Liver (tissue), 9 donors: ENCODE measurements around the gene CCNL1. TPM values are rescaled to one million over a fixed set of nuclear protein-coding genes. Genes with fewer than 3 reads are reported as not detected.

Experiments used
- DNase-seq: peaks from one replicate; pipeline ENCODE4 v3.0.0-alpha.2; 2017; ENCODE audit warnings: low spot score
- H3K27ac ChIP-seq, 2 donors: one replicate each; pipeline ENCODE4 v1.7.0; 2013; ENCODE audit warnings: inconsistent platforms in 2 of 2, low read length in 2 of 2, control low read depth in 1 of 2, low read depth in 1 of 2, mild to moderate bottlenecking in 1 of 2
- H3K27me3 ChIP-seq, 4 donors: one replicate each; pipeline versions ENCODE4 v1.6.1 to v1.7.0; 2013; ENCODE audit warnings: low read length in 3 of 4, inconsistent platforms in 1 of 4, mild to moderate bottlenecking in 1 of 4, moderate library complexity in 1 of 4; ENCODE audit not compliant: control insufficient read depth in 4 of 4, insufficient read depth in 4 of 4
- H3K36me3 ChIP-seq, 4 donors: one replicate each; pipeline versions ENCODE4 v1.6.1 to v1.7.0; 2013; ENCODE audit warnings: low read length in 3 of 4, mild to moderate bottlenecking in 3 of 4, low read depth in 1 of 4, moderate library complexity in 1 of 4; ENCODE audit not compliant: control insufficient read depth in 4 of 4, insufficient read depth in 3 of 4
- H3K4me1 ChIP-seq, 4 donors: one replicate each; pipeline versions ENCODE4 v1.6.1 to v1.7.0; 2013; ENCODE audit warnings: low read length in 3 of 4, mild to moderate bottlenecking in 3 of 4, moderate library complexity in 1 of 4; ENCODE audit not compliant: control insufficient read depth in 4 of 4, insufficient read depth in 4 of 4
- H3K4me3 ChIP-seq, 3 donors: one replicate each; pipeline versions ENCODE4 v1.6.1 to v1.7.0; 2013; ENCODE audit warnings: low read length in 3 of 3, control low read depth in 1 of 3, low read depth in 1 of 3, mild to moderate bottlenecking in 1 of 3
- H3K9ac ChIP-seq, 2 donors: one replicate each; pipeline ENCODE4 v1.7.0; 2013; ENCODE audit warnings: low read length in 2 of 2, mild to moderate bottlenecking in 2 of 2, moderate library complexity in 2 of 2, control low read depth in 1 of 2, low read depth in 1 of 2
- H3K9me3 ChIP-seq, 4 donors: one replicate each; pipeline versions ENCODE4 v1.6.1 to v1.7.0; 2013; ENCODE audit warnings: low read length in 3 of 4; ENCODE audit not compliant: control insufficient read depth in 4 of 4
- ATF3 ChIP-seq: IDR thresholded peaks from 2 replicates; pipeline ENCODE4 v1.6.1; 2016; ENCODE audit warnings: antibody characterized with exemption
- CTCF ChIP-seq: fragments of 150-350 bp; IDR thresholded peaks from 2 replicates; pipeline ENCODE4 v1.5.1; 2017; ENCODE audit warnings: improper control_type of control experiment, low read depth, low read length; ENCODE audit not compliant: missing input control
- EGR1 ChIP-seq, 2 donors: IDR thresholded peaks; 2 replicates each; pipeline ENCODE4 v1.6.1; 2016 to 2018; ENCODE audit warnings: antibody characterized with exemption in 2 of 2, low read depth in 2 of 2
- FOXA1 ChIP-seq: IDR thresholded peaks from 2 replicates; pipeline ENCODE4 v1.6.1; 2016; ENCODE audit warnings: antibody characterized with exemption
- FOXA2 ChIP-seq: IDR thresholded peaks from 2 replicates; pipeline ENCODE4 v1.6.1; 2016; ENCODE audit warnings: antibody characterized with exemption
- GABPA ChIP-seq, 2 donors: IDR thresholded peaks in 1 of 2; conservative IDR thresholded peaks in 1 of 2; 2 replicates each; pipeline ENCODE4 v1.6.1; 2016; ENCODE audit warnings: antibody characterized with exemption in 2 of 2, mild to moderate bottlenecking in 1 of 2, moderate library complexity in 1 of 2
- HNF4A ChIP-seq, 2 donors: conservative IDR thresholded peaks; 2 replicates each; pipeline ENCODE4 v1.6.1; 2016; ENCODE audit warnings: antibody characterized with exemption in 2 of 2, mild to moderate bottlenecking in 2 of 2
- HNF4G ChIP-seq: IDR thresholded peaks from 2 replicates; pipeline ENCODE4 v1.6.1; 2016; ENCODE audit warnings: antibody characterized with exemption
- JUND ChIP-seq, 2 donors: IDR thresholded peaks; 2 replicates each; pipeline ENCODE4 v1.6.1; 2016; ENCODE audit warnings: antibody characterized with exemption in 2 of 2
- MAX ChIP-seq: IDR thresholded peaks from 2 replicates; pipeline ENCODE4 v1.6.1; 2016; ENCODE audit warnings: antibody characterized with exemption
- NR2F2 ChIP-seq: IDR thresholded peaks from 2 replicates; pipeline ENCODE4 v1.6.1; 2016; ENCODE audit warnings: antibody characterized with exemption
- RAD21 ChIP-seq, 2 donors: IDR thresholded peaks; 2 replicates each; pipeline ENCODE4 v1.6.1; 2016; ENCODE audit warnings: antibody characterized with exemption in 2 of 2, mild to moderate bottlenecking in 2 of 2
- REST ChIP-seq: IDR thresholded peaks from 2 replicates; pipeline ENCODE4 v1.6.1; 2016; ENCODE audit warnings: antibody characterized with exemption, mild to moderate bottlenecking
- SP1 ChIP-seq: IDR thresholded peaks from 2 replicates; pipeline ENCODE4 v1.6.1; 2018; ENCODE audit warnings: antibody characterized with exemption, mild to moderate bottlenecking
- TAF1 ChIP-seq: conservative IDR thresholded peaks from 2 replicates; pipeline ENCODE4 v1.6.1; 2016; ENCODE audit warnings: antibody characterized with exemption, mild to moderate bottlenecking
- YY1 ChIP-seq: IDR thresholded peaks from 2 replicates; pipeline ENCODE4 v1.6.1; 2016; ENCODE audit warnings: antibody characterized with exemption, mild to moderate bottlenecking
- ZBTB33 ChIP-seq: IDR thresholded peaks from 2 replicates; pipeline ENCODE4 v1.6.1; 2016; ENCODE audit warnings: antibody characterized with exemption
- WGBS: extraction: QIAGEN DNeasy Blood & Tissue Kit; methylation state at CpG from one replicate; pipeline ENCODE4 v1.1.7; 2013; 5-methylcytosine and 5-hydroxymethylcytosine counted together
- polyA plus RNA-seq, 2 donors: library from polyadenylated mRNA; stranded (reverse) in 1 of 2; unstranded in 1 of 2; fragments of 200-250 nt in 1 of 2; fragments of >200 nt in 1 of 2; fragmentation: Nextera tagmentation in 1 of 2; extraction: Ambion mirVana in 1 of 2; gene quantifications; one replicate each; pipeline versions ENCODE4 v1.2.1 to v1.2.3, GENCODE V29; 2013 to 2015
- total RNA-seq, 2 donors: library from RNA; depleted of rRNA; stranded (reverse); fragments of >200 nt; gene quantifications; one replicate each; pipeline ENCODE4 v1.2.3, GENCODE V29; 2014
- donor health status: healthy.
- donor health status: healthy.
- donor health status: healthy.
- donor health status: healthy.
- donor health status: healthy.

The CCNL1 gene
- total and polyA plus RNA-seq, 4 donors: 22.7 to 163 (median 95.0) TPM

GRCh38 chr3:157101486-157101885 is 58.5 kb downstream of the CCNL1 start:
- no peak for DNase-seq
- no peak for TF ChIP-seq NR2F2
- TF ChIP-seq FOXA1: no peak
- TF ChIP-seq GABPA (IDR thresholded peaks at IDR 0.05 in 1 of 2, conservative IDR thresholded peaks at IDR 0.05 in 1 of 2): no peak
- no peak for TF ChIP-seq CTCF
- TF ChIP-seq RAD21 (IDR thresholded peaks at IDR 0.05): no peak
- no peak for TF ChIP-seq TAF1
- TF ChIP-seq MAX: no peak
- TF ChIP-seq HNF4G: no peak
- no peak for TF ChIP-seq ATF3
- no peak for TF ChIP-seq SP1
- TF ChIP-seq YY1: no peak
- no peak for TF ChIP-seq HNF4A (conservative IDR thresholded peaks at IDR 0.05)
- TF ChIP-seq ZBTB33: no peak
- no peak for TF ChIP-seq REST
- TF ChIP-seq EGR1 (IDR thresholded peaks at IDR 0.05; ENCODE audit: low read depth in 2 of 2): no peak
- TF ChIP-seq FOXA2: no peak
- no peak for TF ChIP-seq JUND (IDR thresholded peaks at IDR 0.05)
- Histone ChIP-seq H3K9ac (no peak overlapping the region), H3K9me3 (no peaks in the 10 kb centered on the region), H3K4me3 (no peak overlapping the region), H3K4me1 (no peaks in the 10 kb centered on the region), H3K36me3 (no peaks in the 10 kb centered on the region), H3K27ac (no peak overlapping the region), H3K27me3 (no peaks in the 10 kb centered on the region)
- WGBS: 91% methylated on average over 2 of the region's 2 CpGs
